Activated CD4-positive, alpha-beta T cell treated with anti-CD3 and anti-CD28 coated beads for 4 hours (primary cell): Measurements from ENCODE around the gene FAM107A.

Source experiments
- DNase-seq, 2 donors: peaks; one replicate each; pipeline ENCODE4 v3.0.0-alpha.2; 2020

Gene FAM107A

GRCh38 chr3:58591517-58592510 is 14.6 kb upstream of the FAM107A start:
- DNase-seq = no peak

GRCh38 chr3:58588030-58588614 is 10.9 kb upstream of the FAM107A start:
- DNase-seq = no peak

- no peak for DNase-seq
These were observed 9.6 kb upstream of the FAM107A start for GRCh38 chr3:58586776-58587192.

GRCh38 chr3:58585994-58586393 is 8.8 kb upstream of the FAM107A start:
- no peak for DNase-seq

- peak; percentile 42 to 50 for DNase-seq
These were observed 8.0 kb upstream of the FAM107A start for GRCh38 chr3:58585005-58585786.

- no peak for DNase-seq
These were observed 7.5 kb upstream of the FAM107A start for GRCh38 chr3:58584690-58585004.

GRCh38 chr3:58581328-58582091 is 4.3 kb upstream of the FAM107A start:
- DNase-seq = no peak

- DNase-seq = no peak
These were observed 3.7 kb upstream of the FAM107A start for GRCh38 chr3:58580826-58581327.

GRCh38 chr3:58578873-58579272 is 1.7 kb upstream of the FAM107A start:
- no peak for DNase-seq

GRCh38 chr3:58576716-58577115 is 475 bp downstream of the FAM107A start:
- DNase-seq = no peak

- no peak for DNase-seq
These were observed 1.1 kb downstream of the FAM107A start for GRCh38 chr3:58575971-58576652.

GRCh38 chr3:58574682-58575081 is 2.5 kb downstream of the FAM107A start:
- no peak for DNase-seq

- DNase-seq = no peak
These were observed 3.1 kb downstream of the FAM107A start for GRCh38 chr3:58574106-58574505.

GRCh38 chr3:58573640-58574039 is 3.6 kb downstream of the FAM107A start:
- no peak for DNase-seq

GRCh38 chr3:58572634-58573230 is 4.5 kb downstream of the FAM107A start:
- no peak for DNase-seq

GRCh38 chr3:58572013-58572633 is 5.1 kb downstream of the FAM107A start:
- no peak for DNase-seq

GRCh38 chr3:58570851-58571250 is 6.3 kb downstream of the FAM107A start:
- no peak for DNase-seq

GRCh38 chr3:58569287-58570001 is 7.7 kb downstream of the FAM107A start:
- DNase-seq = no peak

- DNase-seq = peak; percentile 47 to 70
These were observed 8.5 kb downstream of the FAM107A start for GRCh38 chr3:58568572-58569286.

GRCh38 chr3:58567251-58567515 is 10.0 kb downstream of the FAM107A start:
- DNase-seq = no peak
